Measurements from ENCODE around the gene ENHO.

ENHO gene

DNA sequence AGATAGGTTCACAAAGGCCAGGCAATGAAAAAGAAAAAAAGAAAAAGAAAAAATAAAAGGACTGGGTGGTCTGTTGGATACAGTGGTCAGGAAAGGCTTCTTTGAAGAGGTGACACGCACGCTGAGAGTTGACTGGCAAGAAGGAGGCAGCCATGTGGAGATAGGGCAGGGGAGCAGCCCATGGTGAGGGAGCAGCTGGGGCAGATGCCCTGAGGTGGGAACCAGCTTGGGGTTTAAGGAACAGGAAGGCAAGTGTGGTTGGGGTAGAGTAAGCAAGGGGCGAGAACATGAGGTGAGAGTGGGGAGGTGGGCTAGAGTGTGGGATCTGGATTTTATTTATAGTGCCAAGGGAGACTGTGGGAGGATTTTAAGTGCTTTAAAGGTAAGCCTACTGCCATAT lies 6.8 kb downstream of the ENHO start:
- no peaks in the 10 kb centered on the region for H3K4me1 ChIP-seq (ENCODE audit: insufficient read depth, low read length, severe bottlenecking)
- H3K79me2 ChIP-seq (ENCODE audit: insufficient read depth, low read length) = no peaks in the 10 kb centered on the region
- H3K27ac ChIP-seq (ENCODE audit: low read depth, low read length, poor library complexity, severe bottlenecking) = no peak overlapping the region
- no peak overlapping the region for H3K4me2 ChIP-seq (ENCODE audit: low read length)
- H3K27me3 ChIP-seq (ENCODE audit: insufficient read depth, low read length) = 0 out of 2 replicates have a peak, but pooled peaks cover 5% of the 10 kb centered on the region
- no peaks in the 10 kb centered on the region for H3K9me2 ChIP-seq (ENCODE audit: low read depth, low read length)
- no peak overlapping the region for H3K4me3 ChIP-seq (ENCODE audit: low read depth, low read length, poor library complexity, severe bottlenecking)
- no peaks in the 10 kb centered on the region for H3K36me3 ChIP-seq (ENCODE audit: insufficient read depth, low read length)
- TF ChIP-seq, protein P1, sequence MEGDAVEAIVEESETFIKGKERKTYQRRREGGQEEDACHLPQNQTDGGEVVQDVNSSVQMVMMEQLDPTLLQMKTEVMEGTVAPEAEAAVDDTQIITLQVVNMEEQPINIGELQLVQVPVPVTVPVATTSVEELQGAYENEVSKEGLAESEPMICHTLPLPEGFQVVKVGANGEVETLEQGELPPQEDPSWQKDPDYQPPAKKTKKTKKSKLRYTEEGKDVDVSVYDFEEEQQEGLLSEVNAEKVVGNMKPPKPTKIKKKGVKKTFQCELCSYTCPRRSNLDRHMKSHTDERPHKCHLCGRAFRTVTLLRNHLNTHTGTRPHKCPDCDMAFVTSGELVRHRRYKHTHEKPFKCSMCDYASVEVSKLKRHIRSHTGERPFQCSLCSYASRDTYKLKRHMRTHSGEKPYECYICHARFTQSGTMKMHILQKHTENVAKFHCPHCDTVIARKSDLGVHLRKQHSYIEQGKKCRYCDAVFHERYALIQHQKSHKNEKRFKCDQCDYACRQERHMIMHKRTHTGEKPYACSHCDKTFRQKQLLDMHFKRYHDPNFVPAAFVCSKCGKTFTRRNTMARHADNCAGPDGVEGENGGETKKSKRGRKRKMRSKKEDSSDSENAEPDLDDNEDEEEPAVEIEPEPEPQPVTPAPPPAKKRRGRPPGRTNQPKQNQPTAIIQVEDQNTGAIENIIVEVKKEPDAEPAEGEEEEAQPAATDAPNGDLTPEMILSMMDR (IDR thresholded peaks at IDR 0.05; ENCODE audit: low read length) = no peak
- H3F3A ChIP-seq (ENCODE audit: insufficient read depth, low read length) = no peaks in the 10 kb centered on the region
- H3K9me3 ChIP-seq (ENCODE audit: low read length) = no peaks in the 10 kb centered on the region
- no peak overlapping the region for H3K9ac ChIP-seq (ENCODE audit: low read length)
- no peaks in the 10 kb centered on the region for H4K20me1 ChIP-seq (ENCODE audit: insufficient read depth, low read length)
- H2AFZ ChIP-seq (ENCODE audit: low read length) = no peak overlapping the region

- H3K9ac ChIP-seq (ENCODE audit: low read length) = no peak overlapping the region
- no peaks in the 10 kb centered on the region for H3K4me1 ChIP-seq (ENCODE audit: insufficient read depth, low read length, severe bottlenecking)
- H3K4me2 ChIP-seq (ENCODE audit: low read length) = no peak overlapping the region
- H3F3A ChIP-seq (ENCODE audit: insufficient read depth, low read length) = no peaks in the 10 kb centered on the region
- H2AFZ ChIP-seq (ENCODE audit: low read length) = no peak overlapping the region
- TF ChIP-seq, protein P1 (IDR thresholded peaks at IDR 0.05; ENCODE audit: low read length) = no peak
- no peak for TF ChIP-seq EZH2 (IDR thresholded peaks at IDR 0.05; ENCODE audit: borderline replicate concordance, low read length)
- no peak overlapping the region for H3K27ac ChIP-seq (ENCODE audit: low read depth, low read length, poor library complexity, severe bottlenecking)
- H3K9me3 ChIP-seq (ENCODE audit: low read length) = no peaks in the 10 kb centered on the region
- no peaks in the 10 kb centered on the region for H3K79me2 ChIP-seq (ENCODE audit: insufficient read depth, low read length)
- no peaks in the 10 kb centered on the region for H4K20me1 ChIP-seq (ENCODE audit: insufficient read depth, low read length)
- no peaks in the 10 kb centered on the region for H3K27me3 ChIP-seq (ENCODE audit: insufficient read depth, low read length)
- no peaks in the 10 kb centered on the region for H3K36me3 ChIP-seq (ENCODE audit: insufficient read depth, low read length)
- H3K9me2 ChIP-seq (ENCODE audit: low read depth, low read length) = no peaks in the 10 kb centered on the region
- no peak overlapping the region for H3K4me3 ChIP-seq (ENCODE audit: low read depth, low read length, poor library complexity, severe bottlenecking)
These were observed 8.0 kb downstream of the ENHO start for GRCh38 chr9:34514816-34515215.

GRCh38 chr9:34514401-34514800 lies 8.4 kb downstream of the ENHO start:
- H3K27me3 ChIP-seq (ENCODE audit: insufficient read depth, low read length) = no peaks in the 10 kb centered on the region
- no peak overlapping the region for H3K27ac ChIP-seq (ENCODE audit: low read depth, low read length, poor library complexity, severe bottlenecking)
- H3K79me2 ChIP-seq (ENCODE audit: insufficient read depth, low read length) = no peaks in the 10 kb centered on the region
- no peak overlapping the region for H3K4me2 ChIP-seq (ENCODE audit: low read length)
- no peaks in the 10 kb centered on the region for H3F3A ChIP-seq (ENCODE audit: insufficient read depth, low read length)
- no peak overlapping the region for H2AFZ ChIP-seq (ENCODE audit: low read length)
- no peaks in the 10 kb centered on the region for H3K9me3 ChIP-seq (ENCODE audit: low read length)
- no peak overlapping the region for H3K4me3 ChIP-seq (ENCODE audit: low read depth, low read length, poor library complexity, severe bottlenecking)
- no peaks in the 10 kb centered on the region for H4K20me1 ChIP-seq (ENCODE audit: insufficient read depth, low read length)
- no peaks in the 10 kb centered on the region for H3K36me3 ChIP-seq (ENCODE audit: insufficient read depth, low read length)
- H3K4me1 ChIP-seq (ENCODE audit: insufficient read depth, low read length, severe bottlenecking) = no peaks in the 10 kb centered on the region
- no peak overlapping the region for H3K9ac ChIP-seq (ENCODE audit: low read length)
- TF ChIP-seq EZH2 (IDR thresholded peaks at IDR 0.05; ENCODE audit: borderline replicate concordance, low read length) = no peak
- TF ChIP-seq, protein P1 (IDR thresholded peaks at IDR 0.05; ENCODE audit: low read length) = no peak
- H3K9me2 ChIP-seq (ENCODE audit: low read depth, low read length) = no peaks in the 10 kb centered on the region
